ENCODE measurements around the gene CCDC154.
A peak's percentile ranks its signal among the peaks of the same experiment; 100 is the strongest.

CCDC154 gene

DNA sequence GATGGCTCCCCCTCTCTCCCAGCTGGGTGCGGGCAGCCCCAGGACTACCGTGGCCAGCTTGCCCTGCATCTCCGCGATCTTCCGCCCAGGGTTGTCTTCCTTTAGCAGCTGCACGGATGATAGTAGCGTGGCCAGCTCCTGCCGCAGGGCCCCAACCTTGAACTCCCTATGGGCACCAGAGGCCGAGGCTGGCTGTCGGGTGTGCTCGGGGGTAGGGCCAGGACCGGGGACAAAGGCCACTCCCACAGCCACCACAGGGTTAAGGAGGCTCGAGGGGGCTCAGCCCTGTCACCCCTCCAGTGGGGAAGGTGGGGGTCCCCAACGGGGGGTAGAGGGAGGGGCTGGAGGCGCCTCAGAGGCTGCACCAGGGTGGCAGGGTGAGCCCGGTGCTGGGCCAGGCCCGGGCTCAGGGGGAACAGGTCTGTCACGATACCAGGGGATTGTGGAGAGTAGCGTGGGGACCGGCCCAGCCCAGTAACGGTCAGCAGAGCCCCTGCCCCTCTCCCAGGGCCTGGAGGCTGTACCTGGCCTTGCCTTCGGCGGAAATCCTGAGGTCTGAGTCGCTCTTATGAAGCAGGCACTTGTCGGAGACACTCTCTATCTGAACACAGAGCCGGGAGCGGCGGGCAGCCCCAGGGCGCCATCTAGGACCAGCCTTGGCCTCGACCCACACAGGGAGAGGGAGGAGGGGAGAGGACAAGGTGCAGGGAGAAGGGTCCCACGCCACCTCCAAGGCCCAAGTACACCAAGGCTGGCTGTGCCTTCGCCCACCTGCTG is 8.2 kb downstream of the CCDC154 start:
- DNase-seq: no peak

- no peak for DNase-seq
Measured at GRCh38 chr16:1434644-1435592, 9.4 kb downstream of the CCDC154 start.

- DNase-seq: no peak
Measured at GRCh38 chr16:1433756-1434155, 10.6 kb downstream of the CCDC154 start.

DNA sequence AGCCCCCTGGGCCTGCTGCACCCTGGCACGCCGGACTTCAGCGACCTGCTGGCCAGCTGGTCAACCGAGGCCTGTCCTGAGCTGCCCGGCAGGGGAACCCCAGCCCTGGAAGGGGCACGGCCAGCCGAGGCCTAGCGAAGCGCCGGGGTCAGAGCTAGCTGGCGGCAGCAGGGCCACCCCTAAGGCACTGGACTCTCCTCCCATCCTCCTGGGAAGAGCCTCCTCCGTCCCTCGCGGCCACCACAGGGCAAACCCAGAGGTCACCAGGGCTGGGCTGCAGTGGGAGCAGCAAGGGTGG is 11.1 kb downstream of the CCDC154 start:
- no peak for DNase-seq

GRCh38 chr16:1432388-1433262 is 11.7 kb downstream of the CCDC154 start:
- DNase-seq: no peak

DNA sequence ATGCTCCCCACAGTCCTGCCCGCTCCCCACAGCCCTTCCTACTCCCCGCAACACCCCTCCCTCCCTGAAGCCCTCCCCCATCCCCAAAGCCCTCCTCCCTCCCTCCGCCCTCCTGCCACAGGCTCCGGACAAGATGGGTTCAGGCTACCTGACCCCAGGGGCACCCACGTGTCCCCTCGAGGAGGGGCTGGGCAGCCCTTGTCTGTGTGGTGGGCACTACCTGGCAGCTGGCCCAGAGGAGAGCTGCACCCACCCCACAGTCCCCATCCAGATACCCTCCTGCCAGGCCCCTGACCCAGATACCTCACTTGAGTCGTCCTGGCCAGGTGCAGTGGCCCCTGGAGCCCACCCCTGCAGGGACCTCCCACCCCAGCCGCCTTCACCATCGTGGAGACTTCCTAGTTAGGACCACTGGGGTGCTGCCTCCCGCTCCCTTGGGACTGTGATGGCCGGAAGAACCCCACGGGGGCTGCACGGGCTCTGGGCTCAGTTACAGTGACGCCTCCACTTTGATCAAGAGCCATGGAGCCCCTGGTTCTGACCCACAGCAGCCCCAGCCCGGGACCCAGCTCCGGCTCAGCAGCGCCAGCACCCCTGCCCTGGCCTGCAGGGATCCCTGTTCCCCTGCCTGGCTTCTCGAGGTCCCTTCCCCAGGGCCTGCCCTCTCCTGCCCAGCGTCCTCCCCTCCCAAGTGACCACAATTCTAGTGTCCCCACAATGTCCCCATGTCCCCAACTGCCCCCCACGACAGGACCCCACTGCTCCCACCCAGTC is 12.7 kb downstream of the CCDC154 start:
- no peak for DNase-seq

DNA sequence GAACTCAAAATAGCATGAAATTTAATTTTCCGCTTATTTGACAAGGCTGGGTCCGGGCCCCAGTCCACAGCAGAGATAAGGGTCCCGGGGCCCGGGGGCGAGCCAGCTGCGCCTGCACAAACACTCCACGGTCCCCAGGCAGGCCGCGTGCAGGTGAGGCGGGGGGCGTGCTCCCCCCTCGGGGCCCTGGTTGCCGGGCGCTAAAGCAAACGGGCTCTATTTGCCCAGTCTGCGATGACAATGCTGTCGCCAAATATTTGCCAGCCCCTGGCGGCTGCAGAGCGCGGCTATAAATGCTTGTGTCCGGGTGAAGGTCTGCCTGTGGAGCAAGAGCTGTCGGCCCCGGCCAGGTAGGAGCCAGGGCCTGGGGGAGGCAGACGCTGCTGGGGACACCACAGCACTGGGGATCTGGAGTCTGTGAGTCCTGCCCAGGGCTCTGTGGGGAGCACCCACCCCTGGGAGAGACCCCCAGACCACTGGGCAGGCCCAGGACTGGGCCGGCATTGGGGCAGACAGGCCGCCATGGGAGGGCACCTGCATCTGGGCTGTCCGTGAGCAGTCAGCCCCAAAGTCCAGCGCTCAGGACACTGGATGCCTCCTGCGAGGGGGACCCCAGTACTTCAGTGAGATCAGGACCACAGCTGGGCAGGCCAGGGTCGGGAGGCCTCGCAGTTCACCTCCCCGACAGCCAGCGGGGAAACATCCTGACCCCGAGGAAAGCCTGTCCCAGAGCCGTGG is 13.4 kb downstream of the CCDC154 start, which contains the start of gene PERCC1:
TSS of gene PERCC1 (plus strand) at position 320 of the 738 bp plus-strand sequence. CDS start 1,516 bp downstream, outside the sequence.
- DNase-seq: no peak

DNA sequence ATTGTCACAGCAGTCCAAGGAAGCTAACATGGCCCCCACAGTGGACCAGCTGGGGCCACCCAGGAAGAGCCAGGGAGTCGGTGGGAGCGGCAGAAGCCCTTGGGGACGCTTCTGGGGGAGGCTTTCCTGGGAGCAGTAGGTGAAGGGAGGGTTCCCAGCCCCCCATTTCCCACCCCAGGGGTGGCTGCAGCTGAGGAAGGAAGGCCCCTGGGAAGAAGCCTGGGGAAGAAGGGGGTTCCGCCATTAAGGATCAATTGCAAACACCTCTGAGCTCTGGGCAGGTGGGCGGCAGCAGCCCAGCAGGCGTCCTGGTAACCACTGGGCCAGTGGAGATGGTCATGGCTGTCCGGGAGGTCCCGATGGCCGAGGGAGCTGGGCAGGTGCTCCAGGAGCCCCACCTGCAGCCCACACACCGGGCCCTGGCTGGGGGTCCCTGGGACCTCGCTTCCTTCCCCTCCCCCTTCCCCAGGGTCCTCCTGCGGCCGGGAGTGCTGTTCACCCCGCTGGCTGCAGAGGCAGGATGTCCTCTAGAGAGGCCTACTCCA is 14.1 kb downstream of the CCDC154 start:
- no peak for DNase-seq

GRCh38 chr16:1429631-1430030 is 14.7 kb downstream of the CCDC154 start:
- DNase-seq: no peak

DNA sequence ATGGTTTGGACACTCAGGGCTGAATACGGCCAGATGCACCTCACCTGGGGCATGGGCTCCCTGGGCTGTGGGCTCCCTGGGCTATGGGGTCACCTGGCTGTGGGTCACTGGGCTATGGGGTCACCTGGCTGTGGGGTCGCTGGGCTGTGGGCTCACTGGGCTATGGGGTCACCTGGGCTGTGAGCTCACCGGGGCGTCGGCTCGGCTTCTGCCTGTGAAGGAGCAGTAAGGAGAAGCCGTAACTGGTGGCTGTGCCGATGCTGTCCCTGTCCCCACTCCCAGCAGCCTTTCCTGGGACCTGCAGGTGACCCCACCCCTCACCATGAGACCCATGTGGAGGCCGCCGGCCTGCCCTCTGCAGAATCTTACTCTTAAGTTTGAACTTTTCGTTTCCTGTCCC is 15.3 kb downstream of the CCDC154 start:
- DNase-seq: no peak

DNA sequence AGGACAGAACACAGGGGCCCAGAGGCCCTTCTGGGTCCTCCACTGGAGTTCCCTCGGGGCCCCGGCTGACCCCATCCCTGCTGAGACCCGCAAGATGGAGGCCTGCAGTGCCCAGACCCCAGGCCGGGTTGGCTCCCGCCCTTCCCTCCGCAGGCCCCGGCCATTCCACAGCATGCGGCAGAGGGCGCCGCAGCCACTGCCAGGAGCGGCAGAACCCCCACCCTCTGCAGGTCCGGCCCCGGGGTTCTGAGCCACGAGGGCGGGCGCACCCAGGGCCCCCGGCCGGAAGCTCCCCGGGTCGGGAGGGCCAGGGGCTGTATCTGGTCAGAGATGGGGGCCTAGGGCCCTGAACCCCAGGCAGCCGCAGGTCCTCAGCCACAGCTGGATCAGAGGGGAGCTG is 15.8 kb downstream of the CCDC154 start:
- peak in 1 of 2 experiments; percentile 21 for DNase-seq

DNA sequence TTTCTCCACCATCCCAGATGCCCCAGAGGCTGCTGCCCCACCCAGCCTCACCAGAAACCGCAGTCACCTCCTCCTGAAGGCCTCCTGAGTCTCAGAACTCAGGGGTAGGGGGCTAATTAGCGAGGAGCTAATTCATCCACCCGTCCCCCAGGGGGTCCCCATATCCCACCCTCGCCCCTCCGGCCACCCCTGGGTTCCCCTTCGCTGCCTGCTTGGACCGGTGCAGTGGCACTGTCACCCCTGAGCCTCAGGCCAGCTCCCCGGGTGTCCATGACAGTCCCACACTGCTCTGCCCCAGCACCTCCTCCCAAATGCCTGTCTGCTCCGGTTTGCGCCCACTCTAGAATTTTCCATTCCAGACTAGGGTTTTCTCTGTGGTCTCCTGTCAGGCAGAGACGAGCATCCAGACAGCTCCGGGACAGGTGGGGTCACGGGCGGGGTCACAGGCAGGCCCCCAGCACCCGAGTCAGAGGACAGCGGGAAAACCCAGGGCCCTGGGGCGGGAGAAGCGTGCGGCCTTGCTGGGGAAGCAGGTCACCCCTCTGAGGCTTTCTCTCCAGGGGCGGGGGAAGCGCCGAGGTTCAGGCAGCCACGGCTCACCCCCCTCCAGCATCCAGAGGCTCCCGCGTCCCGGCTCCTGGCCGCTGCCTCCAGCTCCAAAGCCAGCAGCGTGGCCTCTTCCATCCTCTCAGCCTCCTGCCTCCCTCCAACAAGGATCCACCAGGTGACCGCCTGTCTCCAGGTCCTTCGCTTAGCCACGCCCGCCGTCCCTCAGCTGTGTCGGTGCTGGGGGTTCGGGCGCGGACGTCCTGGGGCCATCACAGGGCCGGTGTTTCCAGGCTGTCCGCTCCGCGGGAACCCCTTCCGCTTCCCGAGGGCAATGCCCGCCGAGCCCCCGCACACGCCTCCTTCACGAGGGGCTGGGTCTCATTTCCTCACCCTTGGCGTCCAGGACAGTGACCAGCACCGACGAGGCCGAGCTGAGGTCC is 16.6 kb downstream of the CCDC154 start:
- DNase-seq: no peak

- DNase-seq: no peak
Measured at GRCh38 chr16:1426734-1427471, 17.5 kb downstream of the CCDC154 start.

DNA sequence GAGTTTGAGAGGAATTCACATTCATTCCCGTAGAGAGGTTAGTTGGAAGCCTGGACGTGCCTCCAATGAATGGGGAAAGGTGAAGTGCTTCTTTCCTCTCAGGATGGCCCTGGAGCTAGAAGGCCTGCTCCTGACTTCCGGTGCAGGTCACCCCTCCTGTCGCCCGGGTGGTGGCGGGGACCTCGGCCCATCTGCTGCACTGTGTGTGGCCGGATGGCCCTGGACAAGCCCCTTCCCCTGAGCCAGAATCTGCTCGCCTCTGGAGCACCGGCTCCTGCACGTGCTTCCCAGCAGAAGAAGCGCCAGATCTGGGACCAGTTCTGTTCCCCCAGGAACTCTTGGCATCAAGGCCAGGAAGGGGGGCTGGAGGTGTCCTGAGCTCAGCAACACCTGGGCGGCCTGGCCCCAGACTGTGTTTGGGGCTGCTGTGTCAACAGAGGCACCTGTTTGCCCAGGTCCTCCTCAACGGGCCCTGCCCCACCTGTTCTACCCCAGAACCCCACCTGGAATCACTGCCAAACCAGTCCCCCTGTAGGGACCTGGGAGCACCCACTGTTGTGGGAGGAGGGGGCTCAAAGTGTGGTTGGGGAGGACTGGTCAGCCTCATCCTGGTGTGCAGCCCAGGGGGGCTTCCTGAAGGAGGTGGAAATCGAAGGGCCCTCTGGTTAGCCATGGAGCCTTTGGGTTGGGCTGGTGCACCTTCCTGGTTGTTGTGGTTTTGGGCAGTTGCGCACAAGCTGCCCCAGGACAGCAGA is 18.6 kb downstream of the CCDC154 start:
- no peak for DNase-seq

DNA sequence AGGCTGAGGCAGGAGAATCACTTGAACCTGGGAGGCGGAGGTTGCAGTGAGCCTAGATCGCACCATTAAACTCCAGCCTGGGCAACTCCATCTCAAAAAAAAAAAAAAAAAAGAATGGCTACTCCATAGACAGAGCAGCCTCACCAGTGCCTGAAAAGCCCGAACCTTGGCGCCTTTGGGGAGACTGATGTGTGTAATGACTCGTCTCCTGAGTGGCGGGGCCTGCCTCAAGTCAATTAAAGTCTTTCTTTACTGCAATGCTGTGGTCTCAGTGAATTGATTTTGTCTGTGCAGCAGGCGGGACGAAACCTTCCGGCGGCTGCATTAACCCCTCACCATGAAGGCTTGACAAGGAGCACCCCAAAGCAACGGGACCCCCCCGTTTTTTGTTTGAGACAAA is 20.3 kb downstream of the CCDC154 start:
- no peak for DNase-seq

DNA sequence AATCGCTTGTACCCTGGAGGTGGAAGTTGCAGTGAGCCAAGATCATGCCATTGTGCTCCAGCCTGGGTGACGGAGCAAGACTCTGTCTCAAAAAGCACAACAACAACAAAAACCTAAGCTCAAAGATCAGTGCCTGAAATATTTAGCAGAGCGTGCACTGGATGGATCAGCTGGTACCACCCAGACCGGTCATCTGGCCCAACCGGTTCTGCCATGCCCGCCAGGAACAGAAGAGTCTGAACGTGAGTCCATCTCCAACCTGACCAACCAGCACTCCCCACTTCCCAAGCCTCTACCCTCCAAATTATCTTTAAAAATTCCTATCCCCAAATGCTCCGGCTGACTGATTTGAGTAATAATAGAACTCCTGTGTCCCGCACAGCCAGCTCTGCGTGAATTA is 22.3 kb downstream of the CCDC154 start:
- DNase-seq: no peak

DNA sequence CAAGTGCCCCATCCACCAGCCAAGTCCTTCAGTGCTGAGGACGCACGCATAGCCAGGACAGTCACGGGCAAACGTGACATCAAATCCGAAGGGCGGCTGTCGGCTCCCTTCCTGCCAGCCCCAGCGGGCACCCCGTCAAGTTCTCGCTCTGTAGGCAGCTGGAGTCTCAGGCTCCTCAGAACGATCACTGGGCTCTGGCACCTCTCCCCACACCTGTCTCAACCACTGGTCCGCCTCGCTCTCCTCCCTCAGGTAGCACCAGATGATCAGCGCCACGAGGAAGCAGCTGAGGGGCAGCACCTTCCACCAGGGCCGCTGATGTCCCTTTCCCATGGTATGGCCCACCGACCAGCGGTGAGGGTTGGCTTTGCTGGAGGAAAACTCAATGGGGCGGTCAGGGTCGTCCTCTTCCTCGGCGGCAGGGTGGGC is 24.2 kb downstream of the CCDC154 start:
- DNase-seq: no peak

- DNase-seq: no peak
Measured at GRCh38 chr16:1416521-1416941, 27.8 kb downstream of the CCDC154 start.

All from AML-193 (cell line).